ENCODE measurements around the gene UBE4A.

- TF ChIP-seq CTCF (IDR thresholded peaks at IDR 0.05; ENCODE audit: low read length) (no peak), EZH2 (IDR thresholded peaks at IDR 0.05; ENCODE audit: borderline replicate concordance, low read length) (no peak)
These were observed 39.6 kb downstream of the UBE4A start for GRCh38 chr11:118398791-118399559.

Data from OCI-LY1 (cell line).